ENCODE data around the gene MORN4.
A peak's percentile ranks its signal among the peaks of the same experiment; 100 is the strongest.
"Not testable (repeated sequence)": the region's sequence is repeated elsewhere in the genome, so short reads cannot be mapped to it uniquely, and the experiment has no call there.

The MORN4 gene

DNA sequence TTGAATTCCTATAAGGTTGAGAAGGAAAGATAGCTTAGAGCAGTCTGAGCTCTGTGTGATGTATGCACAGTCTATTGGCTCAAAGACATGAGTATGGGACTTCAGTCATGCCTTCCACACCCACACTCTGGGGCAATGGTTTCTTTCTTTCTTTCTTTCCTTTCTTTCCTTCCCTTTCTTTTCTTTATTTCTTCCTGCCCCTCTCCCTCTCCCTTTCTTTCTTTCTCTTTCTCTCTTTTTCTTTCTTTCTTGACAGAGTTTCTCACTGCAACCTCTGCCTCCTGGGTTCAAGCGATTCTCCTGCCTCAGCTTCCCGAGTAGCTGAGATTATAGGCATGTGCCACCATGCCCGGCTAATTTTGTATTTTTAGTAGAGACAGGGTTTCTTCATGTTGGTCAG, 5.8 kb upstream of the MORN4 start:
- H3K9me3 ChIP-seq (ENCODE audit: insufficient read depth, low read depth, low read length); H3K4me1 ChIP-seq (ENCODE audit: insufficient read depth, low read length); H3K27me3 ChIP-seq (ENCODE audit: insufficient read depth, low read length); H3K4me3 ChIP-seq (ENCODE audit: low read length); H3K9ac ChIP-seq (ENCODE audit: low read depth, low read length); H3K27ac ChIP-seq (ENCODE audit: low read length): not testable (repeated sequence)
- H3K36me3 ChIP-seq (ENCODE audit: insufficient read depth, low read depth, low read length) = peaks cover 11% of the 10 kb centered on the region; the same call in 1 of the 2 replicates

DNA sequence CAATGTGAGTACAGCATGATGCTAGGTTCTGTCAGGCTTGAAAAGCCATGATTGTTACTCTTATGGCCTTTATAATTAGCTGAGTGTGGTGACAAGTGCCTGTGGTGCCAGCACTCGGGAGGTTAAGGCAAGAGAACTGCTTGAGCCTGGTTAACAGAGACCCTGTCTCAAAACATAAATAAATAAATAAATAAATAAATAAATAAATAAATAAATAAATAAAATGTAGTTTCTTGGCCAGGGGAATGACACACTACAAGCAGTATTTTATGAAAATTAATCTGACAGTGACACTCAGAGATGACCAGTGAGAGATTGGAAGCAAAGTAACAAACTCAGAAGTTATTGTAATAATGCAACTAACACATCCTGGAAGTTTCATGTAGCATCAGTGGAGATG, 2.3 kb upstream of the MORN4 start:
- H3K4me3 ChIP-seq (ENCODE audit: low read length) = no peak overlapping the region
- no peak overlapping the region for H3K9ac ChIP-seq (ENCODE audit: low read depth, low read length)
- H3K4me1 ChIP-seq (ENCODE audit: insufficient read depth, low read length) = peaks cover 5% of the 10 kb centered on the region; the same call in 1 of the 2 replicates
- no peaks in the 10 kb centered on the region for H3K27me3 ChIP-seq (ENCODE audit: insufficient read depth, low read length)
- H3K27ac ChIP-seq (ENCODE audit: low read length) = no peak overlapping the region
- H3K9me3 ChIP-seq (ENCODE audit: insufficient read depth, low read depth, low read length) = no peaks in the 10 kb centered on the region
- no peaks in the 10 kb centered on the region for H3K36me3 ChIP-seq (ENCODE audit: insufficient read depth, low read depth, low read length)

DNA sequence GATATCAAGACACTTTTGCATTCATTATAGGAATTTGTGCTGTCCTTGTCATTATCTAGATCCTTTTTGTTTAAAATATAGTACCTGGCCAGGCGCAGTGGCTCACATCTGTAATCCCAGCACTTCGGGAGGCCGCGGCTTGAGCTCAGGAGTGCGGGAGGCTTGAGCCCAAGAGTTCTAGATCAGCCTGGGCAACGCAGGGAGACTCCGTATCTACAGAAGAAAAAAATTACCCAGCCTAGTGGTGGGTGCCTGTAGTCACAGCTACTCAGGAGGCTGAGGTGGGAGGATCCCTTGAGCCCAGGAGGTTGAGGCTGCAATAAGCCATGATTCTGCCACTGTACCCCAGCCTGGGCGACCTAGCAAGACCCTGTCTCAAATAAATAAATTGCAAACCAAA, 621 bp upstream of the MORN4 start:
- H3K9ac ChIP-seq (ENCODE audit: low read depth, low read length) = peak overlapping the region; percentile 92; the same call in 1 of the 2 replicates
- H3K36me3 ChIP-seq (ENCODE audit: insufficient read depth, low read depth, low read length) = no peaks in the 10 kb centered on the region
- no peaks in the 10 kb centered on the region for H3K9me3 ChIP-seq (ENCODE audit: insufficient read depth, low read depth, low read length)
- peak overlapping the region; percentile 96 for H3K4me3 ChIP-seq (ENCODE audit: low read length)
- H3K27me3 ChIP-seq (ENCODE audit: insufficient read depth, low read length) = no peaks in the 10 kb centered on the region
- H3K4me1 ChIP-seq (ENCODE audit: insufficient read depth, low read length) = 0 out of 2 replicates have a peak, but pooled peaks cover 3% of the 10 kb centered on the region
- H3K27ac ChIP-seq (ENCODE audit: low read length) = peak overlapping the region; percentile 45

DNA sequence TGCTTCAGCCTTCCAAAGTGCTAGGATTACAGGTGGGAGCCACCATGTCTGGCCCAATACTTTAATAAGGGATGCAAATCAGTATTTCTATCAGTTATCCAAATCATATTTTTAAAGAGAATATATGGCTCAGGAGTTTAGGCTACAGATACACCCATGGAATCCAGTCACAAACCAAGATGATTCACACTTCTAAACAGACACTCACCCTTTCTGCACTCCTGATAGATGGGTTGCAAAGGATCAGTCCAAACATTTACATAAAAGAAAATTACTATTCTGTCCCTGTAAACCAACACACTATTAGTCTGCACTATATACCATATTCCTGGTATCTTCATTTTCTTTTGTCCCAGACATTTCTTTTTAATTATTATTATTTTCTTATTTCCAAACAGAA, 2.2 kb downstream of the MORN4 start:
- Histone ChIP-seq H3K9me3 (ENCODE audit: insufficient read depth, low read depth, low read length) (no peaks in the 10 kb centered on the region), H3K4me1 (ENCODE audit: insufficient read depth, low read length) (0 out of 2 replicates have a peak, but pooled peaks cover 3% of the 10 kb centered on the region), H3K27ac (ENCODE audit: low read length) (no peak overlapping the region), H3K36me3 (ENCODE audit: insufficient read depth, low read depth, low read length) (no peaks in the 10 kb centered on the region), H3K27me3 (ENCODE audit: insufficient read depth, low read length) (no peaks in the 10 kb centered on the region), H3K9ac (ENCODE audit: low read depth, low read length) (no peak overlapping the region), H3K4me3 (ENCODE audit: low read length) (no peak overlapping the region)

DNA sequence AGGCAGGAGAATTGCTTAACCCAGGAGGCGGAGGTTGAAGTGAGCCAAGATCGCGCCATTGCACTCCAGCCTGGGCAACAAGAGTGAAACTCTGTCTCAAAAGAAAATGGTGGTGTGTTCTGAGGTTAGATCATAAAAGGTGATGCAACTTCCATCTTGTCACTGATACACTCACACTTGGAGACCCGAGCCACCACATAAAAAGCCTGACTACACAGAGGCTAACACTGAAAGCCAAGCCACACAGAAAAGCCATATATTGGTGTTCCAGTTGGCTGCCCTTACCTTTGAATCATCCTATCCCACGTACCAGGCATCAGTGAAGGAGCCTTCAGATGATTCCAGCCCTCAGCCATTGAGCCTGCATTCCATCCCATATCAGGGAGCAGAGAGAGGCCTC, 4.0 kb downstream of the MORN4 start:
- Histone ChIP-seq H3K36me3 (ENCODE audit: insufficient read depth, low read depth, low read length) (no peaks in the 10 kb centered on the region), H3K27ac (ENCODE audit: low read length) (no peak overlapping the region), H3K27me3 (ENCODE audit: insufficient read depth, low read length) (no peaks in the 10 kb centered on the region), H3K9ac (ENCODE audit: low read depth, low read length) (no peak overlapping the region), H3K9me3 (ENCODE audit: insufficient read depth, low read depth, low read length) (no peaks in the 10 kb centered on the region), H3K4me1 (ENCODE audit: insufficient read depth, low read length) (0 out of 2 replicates have a peak, but pooled peaks cover 3% of the 10 kb centered on the region), H3K4me3 (ENCODE audit: low read length) (no peak overlapping the region)

DNA sequence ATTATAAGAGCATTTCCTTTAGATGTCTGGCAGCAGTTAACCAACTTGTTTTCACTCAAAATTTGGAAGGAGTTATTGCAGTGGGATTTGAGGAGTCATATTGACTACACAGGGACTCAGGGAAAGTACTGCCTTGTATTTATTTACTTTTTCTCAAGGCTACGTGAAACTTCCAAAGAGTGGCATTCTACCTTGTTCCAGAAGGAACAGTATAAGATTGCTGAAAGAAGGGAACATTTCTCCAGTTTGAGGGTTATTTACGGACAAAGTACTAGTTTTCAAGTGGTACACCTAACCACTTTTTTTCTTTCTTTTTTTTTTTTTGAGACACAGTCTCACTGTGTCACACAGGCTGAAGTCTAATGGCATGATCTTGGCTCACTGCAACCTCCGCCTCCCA, 5.1 kb downstream of the MORN4 start:
- H3K27ac ChIP-seq (ENCODE audit: low read length) = no peak overlapping the region

DNA sequence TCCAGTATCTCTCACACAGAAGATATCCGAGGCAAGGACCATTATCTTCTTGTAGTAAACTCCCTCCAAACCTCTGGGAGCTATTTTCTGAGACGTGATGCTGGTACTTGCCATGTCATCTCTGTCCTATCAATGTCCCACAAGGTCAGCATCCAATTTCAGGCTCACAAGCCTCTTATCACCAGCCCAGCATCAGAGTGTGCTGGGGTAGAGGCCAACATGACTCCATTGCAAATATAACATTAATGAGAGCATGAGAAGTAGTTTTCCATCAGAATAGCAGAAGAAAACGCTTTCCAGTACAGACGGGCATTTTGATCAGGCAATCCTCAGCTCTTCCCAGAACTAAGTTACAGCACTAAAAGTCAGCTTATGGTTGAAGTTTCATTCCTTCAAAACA, 5.6 kb downstream of the MORN4 start:
- Histone ChIP-seq H3K36me3 (ENCODE audit: insufficient read depth, low read depth, low read length) (no peaks in the 10 kb centered on the region), H3K4me1 (ENCODE audit: insufficient read depth, low read length) (no peaks in the 10 kb centered on the region)

More for the DNA sequence above, 5.1 kb downstream of the MORN4 start:
- no peak overlapping the region for H3K9ac ChIP-seq (ENCODE audit: low read depth, low read length)
- H3K9me3 ChIP-seq (ENCODE audit: insufficient read depth, low read depth, low read length) = no peaks in the 10 kb centered on the region
- no peaks in the 10 kb centered on the region for H3K27me3 ChIP-seq (ENCODE audit: insufficient read depth, low read length)
- no peak overlapping the region for H3K4me3 ChIP-seq (ENCODE audit: low read length)
- no peaks in the 10 kb centered on the region for H3K36me3 ChIP-seq (ENCODE audit: insufficient read depth, low read depth, low read length)
- no peaks in the 10 kb centered on the region for H3K4me1 ChIP-seq (ENCODE audit: insufficient read depth, low read length)

DNA sequence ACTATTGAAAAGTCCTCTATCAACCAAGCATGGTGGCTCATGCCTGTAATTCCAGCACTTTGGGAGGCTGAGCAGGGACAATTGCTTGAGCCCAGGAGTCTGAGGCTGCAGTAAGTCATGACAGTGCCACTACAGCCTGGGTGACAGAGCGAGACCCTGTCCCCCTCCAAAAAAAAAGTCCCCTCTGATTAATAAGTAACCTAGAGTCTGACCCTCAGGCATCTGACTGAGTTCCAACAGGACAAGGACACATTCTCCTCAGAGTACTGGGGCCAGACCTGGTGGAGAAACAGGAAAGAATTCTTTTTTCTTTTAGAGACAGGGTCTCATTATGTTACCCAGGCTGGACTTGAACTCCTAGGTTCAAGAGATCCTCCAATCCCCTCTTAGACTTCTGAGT, 10.0 kb downstream of the MORN4 start:
- Histone ChIP-seq H3K36me3 (ENCODE audit: insufficient read depth, low read depth, low read length) (no peaks in the 10 kb centered on the region), H3K4me1 (ENCODE audit: insufficient read depth, low read length) (no peaks in the 10 kb centered on the region), H3K27ac (ENCODE audit: low read length) (no peak overlapping the region), H3K27me3 (ENCODE audit: insufficient read depth, low read length) (no peaks in the 10 kb centered on the region), H3K9me3 (ENCODE audit: insufficient read depth, low read depth, low read length) (no peaks in the 10 kb centered on the region), H3K9ac (ENCODE audit: low read depth, low read length) (no peak overlapping the region), H3K4me3 (ENCODE audit: low read length) (no peak overlapping the region)

More for the DNA sequence above, 5.6 kb downstream of the MORN4 start:
- Histone ChIP-seq H3K9ac (ENCODE audit: low read depth, low read length) (no peak overlapping the region), H3K27ac (ENCODE audit: low read length) (no peak overlapping the region), H3K27me3 (ENCODE audit: insufficient read depth, low read length) (no peaks in the 10 kb centered on the region), H3K4me3 (ENCODE audit: low read length) (no peak overlapping the region), H3K9me3 (ENCODE audit: insufficient read depth, low read depth, low read length) (no peaks in the 10 kb centered on the region)

DNA sequence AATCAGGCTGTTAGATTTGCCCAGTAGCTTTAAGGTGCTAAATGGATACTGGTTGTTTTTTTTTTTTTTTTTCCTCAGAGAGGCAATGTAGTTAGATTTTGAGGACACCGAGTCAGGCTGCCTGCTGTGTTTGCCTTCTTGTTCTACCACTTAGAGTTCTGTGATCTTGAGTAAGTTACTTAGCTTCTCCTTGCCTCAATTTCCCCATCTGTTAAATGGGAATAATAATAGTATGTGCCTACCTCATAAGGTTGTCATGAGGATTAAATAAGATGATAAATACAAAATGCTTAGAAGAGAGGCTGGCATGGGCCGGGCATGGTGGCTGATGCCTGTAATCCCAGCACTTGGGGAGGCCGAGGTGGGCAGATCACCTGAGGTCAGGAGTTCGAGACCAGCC, 14.6 kb downstream of the MORN4 start:
- Histone ChIP-seq H3K27me3 (ENCODE audit: insufficient read depth, low read length) (no peaks in the 10 kb centered on the region), H3K36me3 (ENCODE audit: insufficient read depth, low read depth, low read length) (peaks cover 5% of the 10 kb centered on the region; the same call in 1 of the 2 replicates), H3K9me3 (ENCODE audit: insufficient read depth, low read depth, low read length) (no peaks in the 10 kb centered on the region), H3K4me1 (ENCODE audit: insufficient read depth, low read length) (no peaks in the 10 kb centered on the region), H3K27ac (ENCODE audit: low read length) (no peak overlapping the region), H3K4me3 (ENCODE audit: low read length) (no peak overlapping the region), H3K9ac (ENCODE audit: low read depth, low read length) (no peak overlapping the region)

DNA sequence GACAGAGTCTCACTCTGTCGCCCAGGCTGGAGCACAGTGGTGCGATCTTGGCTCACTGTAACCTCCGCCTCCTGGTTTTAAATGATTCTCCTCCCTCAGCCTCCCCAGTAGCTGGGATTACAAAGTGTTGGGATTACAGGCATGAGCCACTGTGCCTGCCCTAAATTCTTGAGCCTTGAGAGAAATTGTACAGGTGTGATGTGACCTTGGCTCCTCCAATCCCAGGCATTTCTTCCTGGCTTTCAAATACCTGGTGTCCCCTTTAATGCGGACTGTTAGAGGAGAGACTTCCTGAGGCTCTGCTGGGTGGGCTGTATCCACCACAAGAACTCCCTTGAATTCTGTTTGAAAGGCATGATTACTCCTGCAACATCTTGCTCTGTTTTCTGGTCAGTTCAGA, 15.0 kb downstream of the MORN4 start:
- H3K4me1 ChIP-seq (ENCODE audit: insufficient read depth, low read length) = no peaks in the 10 kb centered on the region
- no peaks in the 10 kb centered on the region for H3K27me3 ChIP-seq (ENCODE audit: insufficient read depth, low read length)
- no peak overlapping the region for H3K4me3 ChIP-seq (ENCODE audit: low read length)
- no peak overlapping the region for H3K27ac ChIP-seq (ENCODE audit: low read length)
- no peaks in the 10 kb centered on the region for H3K9me3 ChIP-seq (ENCODE audit: insufficient read depth, low read depth, low read length)
- peaks cover 5% of the 10 kb centered on the region; the same call in 1 of the 2 replicates for H3K36me3 ChIP-seq (ENCODE audit: insufficient read depth, low read depth, low read length)
- no peak overlapping the region for H3K9ac ChIP-seq (ENCODE audit: low read depth, low read length)

DNA sequence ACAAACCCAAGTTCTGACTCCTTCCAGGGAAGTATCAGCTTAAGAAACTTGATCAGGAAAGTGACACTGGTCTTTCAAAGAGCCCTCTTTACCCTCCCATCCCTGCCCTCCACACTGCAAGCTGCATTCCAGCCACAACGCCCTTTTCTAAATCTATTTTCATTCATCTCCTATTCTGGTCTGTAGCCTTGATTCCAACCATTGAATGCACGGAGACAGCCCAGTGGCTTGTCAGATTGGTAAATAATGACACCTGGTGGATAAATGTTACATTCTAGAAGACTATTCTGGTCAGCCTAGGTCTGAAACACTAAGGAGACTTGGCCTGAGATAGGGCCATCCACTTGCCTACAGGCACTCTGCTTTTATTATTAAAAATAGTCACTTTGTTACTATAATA, 20.9 kb downstream of the MORN4 start:
- no peak overlapping the region for H3K9ac ChIP-seq (ENCODE audit: low read depth, low read length)
- H3K27me3 ChIP-seq (ENCODE audit: insufficient read depth, low read length) = no peaks in the 10 kb centered on the region
- H3K27ac ChIP-seq (ENCODE audit: low read length) = no peak overlapping the region
- peaks cover 5% of the 10 kb centered on the region; the same call in 1 of the 2 replicates for H3K36me3 ChIP-seq (ENCODE audit: insufficient read depth, low read depth, low read length)
- H3K9me3 ChIP-seq (ENCODE audit: insufficient read depth, low read depth, low read length) = no peaks in the 10 kb centered on the region
- H3K4me1 ChIP-seq (ENCODE audit: insufficient read depth, low read length) = no peaks in the 10 kb centered on the region; the same call in 1 of the 2 replicates
- H3K4me3 ChIP-seq (ENCODE audit: low read length) = no peak overlapping the region

DNA sequence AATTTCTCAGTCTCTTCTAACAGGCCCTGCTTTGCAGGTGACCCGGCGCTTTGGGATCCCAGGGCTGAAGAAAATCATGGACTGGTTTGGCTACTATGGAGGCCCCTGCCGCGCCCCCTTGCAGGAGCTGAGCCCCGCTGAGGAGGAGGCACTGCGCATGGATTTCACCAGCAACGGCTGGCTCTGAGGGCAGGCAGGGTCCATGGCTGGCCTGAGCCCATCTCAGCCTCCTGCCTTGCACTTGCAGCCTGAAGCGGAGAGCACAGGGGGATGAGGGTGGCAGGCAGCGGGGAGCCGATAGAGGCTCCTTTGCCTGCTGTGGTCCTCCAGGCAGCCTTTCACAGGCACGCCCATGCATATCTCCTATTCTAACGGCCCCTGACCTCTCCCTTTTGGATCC, 21.8 kb downstream of the MORN4 start:
- Histone ChIP-seq H3K9me3 (ENCODE audit: insufficient read depth, low read depth, low read length) (no peaks in the 10 kb centered on the region), H3K36me3 (ENCODE audit: insufficient read depth, low read depth, low read length) (peaks cover 1% of the 10 kb centered on the region; the same call in 1 of the 2 replicates), H3K4me3 (ENCODE audit: low read length) (no peak overlapping the region), H3K27me3 (ENCODE audit: insufficient read depth, low read length) (no peaks in the 10 kb centered on the region), H3K27ac (ENCODE audit: low read length) (no peak overlapping the region), H3K9ac (ENCODE audit: low read depth, low read length) (no peak overlapping the region), H3K4me1 (ENCODE audit: insufficient read depth, low read length) (no peaks in the 10 kb centered on the region; the same call in 1 of the 2 replicates)
